SK-N-SH treated with all-trans-retinoic acid at 6 μM for 48 hours (cell line): ENCODE measurements around the gene TEX101.

Experiments
- ATAC-seq: fragments of 200-7000 bp; cut with Tn5 transposase; 3 replicates; pipeline ENCODE4 v1.9.1; 2020; ENCODE audit warnings: mild to moderate bottlenecking, moderate library complexity
- ARNTL ChIP-seq: fragments of 450-650 bp; formaldehyde crosslinking; IDR thresholded peaks from 2 replicates; pipeline ENCODE4 v1.5.0; 2020; ENCODE audit warnings: low read depth, mild to moderate bottlenecking, moderate library complexity, borderline replicate concordance
- BACH2 ChIP-seq: fragments of 250-450 bp; sonication (Bioruptor Pico); IDR thresholded peaks from 2 replicates; pipeline ENCODE4 v1.9.0; 2021; ENCODE audit warnings: mild to moderate bottlenecking, borderline replicate concordance
- CSDC2 ChIP-seq: fragments of 250-450 bp; sonication (Bioruptor Pico); IDR thresholded peaks from 2 replicates; pipeline ENCODE4 v1.5.0; 2020; ENCODE audit warnings: mild to moderate bottlenecking, moderate library complexity
- ESRRG ChIP-seq: fragments of 250-450 bp; sonication (Bioruptor Pico); IDR thresholded peaks from 2 replicates; pipeline ENCODE4 v1.6.1; 2021; ENCODE audit warnings: mild to moderate bottlenecking
- GLIS3 ChIP-seq: fragments of 250-450 bp; sonication (Bioruptor Pico); IDR thresholded peaks from 2 replicates; pipeline ENCODE4 v1.5.0; 2020; ENCODE audit warnings: mild to moderate bottlenecking, moderate library complexity
- ISL1 ChIP-seq: fragments of 250-450 bp; sonication (Bioruptor Pico); IDR thresholded peaks from 2 replicates; pipeline ENCODE4 v2.1.2; 2022; ENCODE audit warnings: mild to moderate bottlenecking, moderate library complexity
- OSR1 ChIP-seq: fragments of 250-450 bp; sonication (Bioruptor Pico); IDR thresholded peaks from 2 replicates; pipeline ENCODE4 v1.8.0; 2022; ENCODE audit warnings: moderate library complexity, mild to moderate bottlenecking, inconsistent platforms
- PPARA ChIP-seq: fragments of 250-450 bp; sonication (Bioruptor Pico); IDR thresholded peaks from 2 replicates; pipeline ENCODE4 v1.5.0; 2020; ENCODE audit warnings: mild to moderate bottlenecking, borderline replicate concordance
- RARB ChIP-seq: fragments of 250-450 bp; sonication (Bioruptor Pico); IDR thresholded peaks from 2 replicates; pipeline ENCODE4 v1.8.0; 2021; ENCODE audit warnings: mild to moderate bottlenecking, moderate library complexity
- SNAI2 ChIP-seq: fragments of 250-450 bp; sonication (Bioruptor Pico); IDR thresholded peaks from 2 replicates; pipeline ENCODE4 v1.5.0; 2020; ENCODE audit warnings: mild to moderate bottlenecking, moderate library complexity
- TCF4 ChIP-seq: fragments of 250-450 bp; sonication (Bioruptor Pico); IDR thresholded peaks from 2 replicates; pipeline ENCODE4 v1.8.0; 2021; ENCODE audit warnings: mild to moderate bottlenecking, moderate library complexity, borderline replicate concordance
- TOX ChIP-seq: fragments of 250-450 bp; sonication (Bioruptor Pico); IDR thresholded peaks from 2 replicates; pipeline ENCODE4 v1.8.0; 2021; ENCODE audit warnings: mild to moderate bottlenecking, moderate library complexity, borderline replicate concordance
- ZC3H10 ChIP-seq: fragments of 250-450 bp; sonication (Bioruptor Pico); IDR thresholded peaks from 2 replicates; pipeline ENCODE4 v1.5.1; 2021; ENCODE audit warnings: mild to moderate bottlenecking, moderate library complexity
- ZFP3 ChIP-seq: fragments of 250-450 bp; sonication (Bioruptor Pico); IDR thresholded peaks from 2 replicates; pipeline ENCODE4 v1.5.0; 2020; ENCODE audit warnings: mild to moderate bottlenecking, moderate library complexity
- ZFP30 ChIP-seq: fragments of 450-650 bp; formaldehyde crosslinking; IDR thresholded peaks from 2 replicates; pipeline ENCODE4 v1.5.0; 2022; ENCODE audit warnings: mild to moderate bottlenecking, moderate library complexity
- ZNF565 ChIP-seq: fragments of 450-650 bp; formaldehyde crosslinking; conservative IDR thresholded peaks from 2 replicates; pipeline ENCODE4 v1.5.0; 2020; ENCODE audit warnings: low read depth, mild to moderate bottlenecking, moderate library complexity
- ZNF70 ChIP-seq: fragments of 450-650 bp; formaldehyde crosslinking; IDR thresholded peaks from 2 replicates; pipeline ENCODE4 v1.5.0; 2020; ENCODE audit warnings: mild to moderate bottlenecking, moderate library complexity
- ZNF8 ChIP-seq: fragments of 450-650 bp; formaldehyde crosslinking; IDR thresholded peaks from 2 replicates; pipeline ENCODE4 v1.5.0; 2020; ENCODE audit warnings: mild to moderate bottlenecking, moderate library complexity
- TF ChIP-seq, protein P1 (sequence below): fragments of 250-450 bp; sonication (Bioruptor Pico); IDR thresholded peaks from 2 replicates; pipeline ENCODE4 v1.5.1; 2021; ENCODE audit warnings: mild to moderate bottlenecking, moderate library complexity
- TF ChIP-seq, protein P2 (sequence below): fragments of 250-450 bp; sonication (Bioruptor Pico); IDR thresholded peaks from 2 replicates; pipeline ENCODE4 v1.5.1; 2020; ENCODE audit warnings: low read depth, mild to moderate bottlenecking, moderate library complexity
- TF ChIP-seq, protein P3 (sequence below): fragments of 250-450 bp; sonication (Bioruptor Pico); IDR thresholded peaks from 2 replicates; pipeline ENCODE4 v1.8.0; 2021; ENCODE audit warnings: low read depth, mild to moderate bottlenecking, moderate library complexity, borderline replicate concordance
- TF ChIP-seq, protein P4 (sequence below): fragments of 250-450 bp; sonication (Bioruptor Pico); IDR thresholded peaks from 2 replicates; pipeline ENCODE4 v1.8.0; 2020; ENCODE audit warnings: mild to moderate bottlenecking, moderate library complexity, borderline replicate concordance
- TF ChIP-seq, protein P5 (sequence below): fragments of 250-450 bp; sonication (Bioruptor Pico); IDR thresholded peaks from 2 replicates; pipeline ENCODE4 v1.5.0; 2020; ENCODE audit warnings: mild to moderate bottlenecking, moderate library complexity

Gene TEX101

DNA sequence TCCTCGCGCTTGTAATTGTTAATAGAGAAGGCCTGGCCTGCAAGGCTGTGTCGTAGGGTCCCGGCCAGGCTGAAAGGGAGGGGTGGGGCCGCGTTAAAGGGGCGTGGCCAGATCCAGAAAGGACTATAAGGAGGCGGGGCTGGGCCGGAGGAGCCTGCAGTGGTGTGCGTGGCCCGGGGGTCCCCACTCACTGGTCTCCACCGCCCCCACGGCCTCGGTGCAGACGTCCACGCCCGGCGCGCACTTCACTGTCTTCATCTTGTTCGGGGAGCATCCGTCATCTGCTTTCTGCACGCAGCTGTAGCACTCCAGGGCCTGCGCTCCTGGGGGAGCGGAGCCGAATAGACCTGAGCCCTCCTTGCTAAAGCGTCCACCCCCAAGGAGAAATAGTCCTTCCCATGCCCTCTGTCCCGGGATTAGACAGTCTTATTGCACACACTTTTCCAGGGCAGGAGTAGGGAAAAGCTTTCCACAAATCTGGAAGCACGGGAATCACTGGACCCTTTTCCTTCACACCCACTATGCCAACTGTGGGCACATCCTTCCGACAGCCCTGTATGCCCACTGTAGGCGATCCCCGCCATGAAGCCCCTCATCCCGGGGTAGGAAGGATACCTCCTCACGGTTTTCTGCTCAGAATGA, 49.6 kb downstream of the TEX101 start:
- ATAC-seq, result peak; percentile 74
- TF ChIP-seq GLIS3 (CRISPR knock-in tag), result no peak
- TF ChIP-seq ZFP3 (CRISPR knock-in tag), result no peak
- TF ChIP-seq ZNF8 (CRISPR knock-in tag), result no peak
- no peak for TF ChIP-seq PPARA (CRISPR knock-in tag)
- TF ChIP-seq, protein P1, sequence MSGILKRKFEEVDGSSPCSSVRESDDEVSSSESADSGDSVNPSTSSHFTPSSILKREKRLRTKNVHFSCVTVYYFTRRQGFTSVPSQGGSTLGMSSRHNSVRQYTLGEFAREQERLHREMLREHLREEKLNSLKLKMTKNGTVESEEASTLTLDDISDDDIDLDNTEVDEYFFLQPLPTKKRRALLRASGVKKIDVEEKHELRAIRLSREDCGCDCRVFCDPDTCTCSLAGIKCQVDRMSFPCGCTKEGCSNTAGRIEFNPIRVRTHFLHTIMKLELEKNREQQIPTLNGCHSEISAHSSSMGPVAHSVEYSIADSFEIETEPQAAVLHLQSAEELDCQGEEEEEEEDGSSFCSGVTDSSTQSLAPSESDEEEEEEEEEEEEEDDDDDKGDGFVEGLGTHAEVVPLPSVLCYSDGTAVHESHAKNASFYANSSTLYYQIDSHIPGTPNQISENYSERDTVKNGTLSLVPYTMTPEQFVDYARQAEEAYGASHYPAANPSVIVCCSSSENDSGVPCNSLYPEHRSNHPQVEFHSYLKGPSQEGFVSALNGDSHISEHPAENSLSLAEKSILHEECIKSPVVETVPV, result no peak
- TF ChIP-seq OSR1, result no peak
- no peak for TF ChIP-seq ZNF70 (CRISPR knock-in tag)
- TF ChIP-seq, protein P2, sequence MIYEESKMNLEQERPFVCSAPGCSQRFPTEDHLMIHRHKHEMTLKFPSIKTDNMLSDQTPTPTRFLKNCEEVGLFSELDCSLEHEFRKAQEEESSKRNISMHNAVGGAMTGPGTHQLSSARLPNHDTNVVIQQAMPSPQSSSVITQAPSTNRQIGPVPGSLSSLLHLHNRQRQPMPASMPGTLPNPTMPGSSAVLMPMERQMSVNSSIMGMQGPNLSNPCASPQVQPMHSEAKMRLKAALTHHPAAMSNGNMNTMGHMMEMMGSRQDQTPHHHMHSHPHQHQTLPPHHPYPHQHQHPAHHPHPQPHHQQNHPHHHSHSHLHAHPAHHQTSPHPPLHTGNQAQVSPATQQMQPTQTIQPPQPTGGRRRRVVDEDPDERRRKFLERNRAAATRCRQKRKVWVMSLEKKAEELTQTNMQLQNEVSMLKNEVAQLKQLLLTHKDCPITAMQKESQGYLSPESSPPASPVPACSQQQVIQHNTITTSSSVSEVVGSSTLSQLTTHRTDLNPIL, result no peak
- TF ChIP-seq ARNTL (CRISPR knock-in tag), result no peak
- TF ChIP-seq, protein P3, sequence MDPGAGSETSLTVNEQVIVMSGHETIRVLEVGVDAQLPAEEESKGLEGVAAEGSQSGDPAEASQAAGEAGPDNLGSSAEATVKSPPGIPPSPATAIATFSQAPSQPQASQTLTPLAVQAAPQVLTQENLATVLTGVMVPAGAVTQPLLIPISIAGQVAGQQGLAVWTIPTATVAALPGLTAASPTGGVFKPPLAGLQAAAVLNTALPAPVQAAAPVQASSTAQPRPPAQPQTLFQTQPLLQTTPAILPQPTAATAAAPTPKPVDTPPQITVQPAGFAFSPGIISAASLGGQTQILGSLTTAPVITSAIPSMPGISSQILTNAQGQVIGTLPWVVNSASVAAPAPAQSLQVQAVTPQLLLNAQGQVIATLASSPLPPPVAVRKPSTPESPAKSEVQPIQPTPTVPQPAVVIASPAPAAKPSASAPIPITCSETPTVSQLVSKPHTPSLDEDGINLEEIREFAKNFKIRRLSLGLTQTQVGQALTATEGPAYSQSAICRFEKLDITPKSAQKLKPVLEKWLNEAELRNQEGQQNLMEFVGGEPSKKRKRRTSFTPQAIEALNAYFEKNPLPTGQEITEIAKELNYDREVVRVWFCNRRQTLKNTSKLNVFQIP (CRISPR knock-in tag), result no peak
- TF ChIP-seq RARB (CRISPR knock-in tag), result no peak
- no peak for TF ChIP-seq TCF4
- TF ChIP-seq ZFP30 (CRISPR knock-in tag), result no peak
- TF ChIP-seq ZNF565, result no peak
- TF ChIP-seq SNAI2, result no peak

DNA sequence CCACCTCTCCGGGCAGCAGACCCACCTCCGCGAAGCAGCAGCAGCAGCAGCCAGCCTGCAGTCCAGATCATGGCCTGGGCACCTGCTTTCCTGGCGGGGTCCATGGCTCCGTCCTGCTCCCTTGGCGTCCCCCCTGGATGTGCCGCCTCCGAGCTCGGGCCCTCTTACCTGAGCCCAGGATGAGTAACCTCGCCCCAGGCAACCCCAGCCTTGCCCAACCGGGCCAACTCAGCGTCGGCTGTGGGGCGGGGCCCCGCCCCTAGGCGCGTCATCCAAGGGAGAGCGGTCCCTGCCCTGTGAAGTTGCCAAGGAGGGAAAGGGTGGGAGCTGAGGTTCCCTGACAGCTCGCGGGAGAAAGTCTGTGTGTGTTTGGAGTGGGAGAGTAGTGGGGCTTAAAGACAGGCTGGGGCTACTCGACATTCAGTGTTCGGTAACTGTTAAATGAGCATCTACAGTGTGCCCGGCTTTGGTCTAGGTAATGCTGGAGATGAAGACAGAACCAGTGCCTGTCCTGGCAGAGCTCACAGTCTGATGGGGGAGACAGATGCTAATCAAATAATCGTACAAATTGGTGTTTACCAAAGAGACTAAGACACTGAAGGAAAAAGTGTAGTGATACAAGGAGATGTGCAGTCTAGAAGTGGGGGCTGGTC, 50.9 kb downstream of the TEX101 start, which contains the start of gene LYPD3:
Gene LYPD3, minus strand, starts transcription at position 141 of the 653 bp plus-strand sequence. Its CDS starts 37 bp downstream, at position 104.
- no peak for TF ChIP-seq TOX (CRISPR knock-in tag)
- TF ChIP-seq, protein P4, sequence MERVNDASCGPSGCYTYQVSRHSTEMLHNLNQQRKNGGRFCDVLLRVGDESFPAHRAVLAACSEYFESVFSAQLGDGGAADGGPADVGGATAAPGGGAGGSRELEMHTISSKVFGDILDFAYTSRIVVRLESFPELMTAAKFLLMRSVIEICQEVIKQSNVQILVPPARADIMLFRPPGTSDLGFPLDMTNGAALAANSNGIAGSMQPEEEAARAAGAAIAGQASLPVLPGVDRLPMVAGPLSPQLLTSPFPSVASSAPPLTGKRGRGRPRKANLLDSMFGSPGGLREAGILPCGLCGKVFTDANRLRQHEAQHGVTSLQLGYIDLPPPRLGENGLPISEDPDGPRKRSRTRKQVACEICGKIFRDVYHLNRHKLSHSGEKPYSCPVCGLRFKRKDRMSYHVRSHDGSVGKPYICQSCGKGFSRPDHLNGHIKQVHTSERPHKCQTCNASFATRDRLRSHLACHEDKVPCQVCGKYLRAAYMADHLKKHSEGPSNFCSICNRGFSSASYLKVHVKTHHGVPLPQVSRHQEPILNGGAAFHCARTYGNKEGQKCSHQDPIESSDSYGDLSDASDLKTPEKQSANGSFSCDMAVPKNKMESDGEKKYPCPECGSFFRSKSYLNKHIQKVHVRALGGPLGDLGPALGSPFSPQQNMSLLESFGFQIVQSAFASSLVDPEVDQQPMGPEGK (CRISPR knock-in tag), result no peak
- TF ChIP-seq BACH2 (CRISPR knock-in tag), result no peak
- no peak for TF ChIP-seq ZNF8 (CRISPR knock-in tag)
- TF ChIP-seq, protein P3 (CRISPR knock-in tag), result no peak
- TF ChIP-seq OSR1, result no peak
- no peak for TF ChIP-seq ZFP3 (CRISPR knock-in tag)
- no peak for TF ChIP-seq SNAI2
- TF ChIP-seq CSDC2, result no peak
- TF ChIP-seq ZNF565, result no peak
- no peak for ATAC-seq

DNA sequence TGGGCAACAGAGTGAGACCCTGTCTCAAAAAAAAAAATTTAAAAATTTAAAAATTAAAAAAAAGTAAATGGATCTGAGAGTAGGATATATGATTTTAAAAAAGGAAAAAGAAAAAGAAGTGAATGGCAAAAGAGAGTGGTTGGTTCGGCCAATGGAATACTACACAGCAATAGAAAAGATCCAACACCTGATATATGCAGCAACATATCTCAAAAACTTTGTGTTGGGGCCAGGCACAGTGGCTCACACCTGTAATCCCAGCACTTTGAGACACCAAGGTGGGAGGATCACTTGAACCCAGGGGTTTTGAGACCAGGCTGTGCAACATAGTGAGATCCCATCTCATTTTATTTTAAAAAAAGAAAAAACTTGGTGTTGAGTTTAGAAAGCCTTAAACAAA, 52.1 kb downstream of the TEX101 start:
- no peak for ATAC-seq
- TF ChIP-seq ESRRG (CRISPR knock-in tag), result no peak
- TF ChIP-seq CSDC2, result no peak
- TF ChIP-seq ARNTL (CRISPR knock-in tag), result no peak
- TF ChIP-seq SNAI2, result no peak
- TF ChIP-seq, all 23 proteins: peak for 0

DNA sequence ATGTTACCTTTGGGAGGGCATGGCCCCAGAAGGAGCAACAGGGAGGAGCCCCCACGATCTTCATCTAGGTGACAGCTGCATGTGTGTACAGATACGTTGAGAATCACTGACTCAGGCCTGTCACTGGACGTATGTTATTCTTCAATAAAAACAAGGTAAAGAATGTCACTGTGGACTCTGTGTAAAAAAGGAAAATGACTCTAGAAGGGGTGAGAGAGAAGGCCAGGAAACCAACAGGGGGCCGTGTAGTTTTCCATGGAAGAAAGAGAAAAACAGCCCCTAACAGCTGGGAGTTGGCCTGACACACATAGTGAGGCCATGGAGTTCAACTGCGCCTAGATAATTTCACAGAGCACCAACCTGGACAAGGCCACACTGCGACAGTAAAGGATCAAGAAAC, 52.6 kb downstream of the TEX101 start:
- TF ChIP-seq ZNF70 (CRISPR knock-in tag) (no peak), PPARA (CRISPR knock-in tag) (no peak), ZFP3 (CRISPR knock-in tag) (no peak), ZC3H10 (no peak), ARNTL (CRISPR knock-in tag) (no peak), RARB (CRISPR knock-in tag) (no peak), ZNF8 (CRISPR knock-in tag) (no peak), ISL1 (no peak), SNAI2 (no peak), GLIS3 (CRISPR knock-in tag) (no peak)
- TF ChIP-seq, protein P5, sequence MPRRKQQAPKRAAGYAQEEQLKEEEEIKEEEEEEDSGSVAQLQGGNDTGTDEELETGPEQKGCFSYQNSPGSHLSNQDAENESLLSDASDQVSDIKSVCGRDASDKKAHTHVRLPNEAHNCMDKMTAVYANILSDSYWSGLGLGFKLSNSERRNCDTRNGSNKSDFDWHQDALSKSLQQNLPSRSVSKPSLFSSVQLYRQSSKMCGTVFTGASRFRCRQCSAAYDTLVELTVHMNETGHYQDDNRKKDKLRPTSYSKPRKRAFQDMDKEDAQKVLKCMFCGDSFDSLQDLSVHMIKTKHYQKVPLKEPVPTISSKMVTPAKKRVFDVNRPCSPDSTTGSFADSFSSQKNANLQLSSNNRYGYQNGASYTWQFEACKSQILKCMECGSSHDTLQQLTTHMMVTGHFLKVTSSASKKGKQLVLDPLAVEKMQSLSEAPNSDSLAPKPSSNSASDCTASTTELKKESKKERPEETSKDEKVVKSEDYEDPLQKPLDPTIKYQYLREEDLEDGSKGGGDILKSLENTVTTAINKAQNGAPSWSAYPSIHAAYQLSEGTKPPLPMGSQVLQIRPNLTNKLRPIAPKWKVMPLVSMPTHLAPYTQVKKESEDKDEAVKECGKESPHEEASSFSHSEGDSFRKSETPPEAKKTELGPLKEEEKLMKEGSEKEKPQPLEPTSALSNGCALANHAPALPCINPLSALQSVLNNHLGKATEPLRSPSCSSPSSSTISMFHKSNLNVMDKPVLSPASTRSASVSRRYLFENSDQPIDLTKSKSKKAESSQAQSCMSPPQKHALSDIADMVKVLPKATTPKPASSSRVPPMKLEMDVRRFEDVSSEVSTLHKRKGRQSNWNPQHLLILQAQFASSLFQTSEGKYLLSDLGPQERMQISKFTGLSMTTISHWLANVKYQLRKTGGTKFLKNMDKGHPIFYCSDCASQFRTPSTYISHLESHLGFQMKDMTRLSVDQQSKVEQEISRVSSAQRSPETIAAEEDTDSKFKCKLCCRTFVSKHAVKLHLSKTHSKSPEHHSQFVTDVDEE, result no peak
- TF ChIP-seq, all 23 proteins: peak for 0
- no peak for ATAC-seq
